Measurements from ENCODE around the gene IGLL5.

DNA sequence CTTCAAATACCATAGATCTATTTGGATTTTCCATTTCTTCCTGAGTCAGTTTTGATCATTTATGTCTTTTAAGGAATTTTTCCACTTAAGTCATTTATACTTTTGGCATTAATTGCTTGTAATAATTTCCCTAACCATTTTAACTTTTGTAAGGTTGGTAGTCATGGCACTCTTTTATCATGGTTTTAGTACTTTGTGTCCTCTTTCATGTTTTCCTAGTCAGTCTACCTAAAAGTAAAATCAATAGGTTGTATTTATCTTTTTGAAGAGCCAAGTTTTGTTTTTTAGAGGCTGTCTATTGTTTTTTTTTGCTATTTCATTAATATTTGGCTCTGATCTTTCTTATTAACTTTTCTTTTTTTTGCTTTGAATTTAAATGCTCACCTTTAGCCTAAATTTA lies 45.5 kb upstream of the IGLL5 start:
- TF ChIP-seq, protein P1, sequence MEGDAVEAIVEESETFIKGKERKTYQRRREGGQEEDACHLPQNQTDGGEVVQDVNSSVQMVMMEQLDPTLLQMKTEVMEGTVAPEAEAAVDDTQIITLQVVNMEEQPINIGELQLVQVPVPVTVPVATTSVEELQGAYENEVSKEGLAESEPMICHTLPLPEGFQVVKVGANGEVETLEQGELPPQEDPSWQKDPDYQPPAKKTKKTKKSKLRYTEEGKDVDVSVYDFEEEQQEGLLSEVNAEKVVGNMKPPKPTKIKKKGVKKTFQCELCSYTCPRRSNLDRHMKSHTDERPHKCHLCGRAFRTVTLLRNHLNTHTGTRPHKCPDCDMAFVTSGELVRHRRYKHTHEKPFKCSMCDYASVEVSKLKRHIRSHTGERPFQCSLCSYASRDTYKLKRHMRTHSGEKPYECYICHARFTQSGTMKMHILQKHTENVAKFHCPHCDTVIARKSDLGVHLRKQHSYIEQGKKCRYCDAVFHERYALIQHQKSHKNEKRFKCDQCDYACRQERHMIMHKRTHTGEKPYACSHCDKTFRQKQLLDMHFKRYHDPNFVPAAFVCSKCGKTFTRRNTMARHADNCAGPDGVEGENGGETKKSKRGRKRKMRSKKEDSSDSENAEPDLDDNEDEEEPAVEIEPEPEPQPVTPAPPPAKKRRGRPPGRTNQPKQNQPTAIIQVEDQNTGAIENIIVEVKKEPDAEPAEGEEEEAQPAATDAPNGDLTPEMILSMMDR (IDR thresholded peaks at IDR 0.05; ENCODE audit: low read length): no peak
- TF ChIP-seq EZH2 (optimal IDR thresholded peaks at IDR 0.05; ENCODE audit: low read depth, low read length): no peak
